HG03520 (cell line): ENCODE measurements around the gene DISC1.
"Not testable (repeated sequence)": the region's sequence is repeated elsewhere in the genome, so short reads cannot be mapped to it uniquely, and the experiment has no call there.

ENCODE experiments used
- ATAC-seq: cut with Tn5 transposase; IDR thresholded peaks from one replicate; pipeline ENCODE4 v1.9.1; 2021; ENCODE audit warnings: mild to moderate bottlenecking, moderate library complexity; ENCODE audit not compliant: unreplicated experiment

The DISC1 gene

DNA sequence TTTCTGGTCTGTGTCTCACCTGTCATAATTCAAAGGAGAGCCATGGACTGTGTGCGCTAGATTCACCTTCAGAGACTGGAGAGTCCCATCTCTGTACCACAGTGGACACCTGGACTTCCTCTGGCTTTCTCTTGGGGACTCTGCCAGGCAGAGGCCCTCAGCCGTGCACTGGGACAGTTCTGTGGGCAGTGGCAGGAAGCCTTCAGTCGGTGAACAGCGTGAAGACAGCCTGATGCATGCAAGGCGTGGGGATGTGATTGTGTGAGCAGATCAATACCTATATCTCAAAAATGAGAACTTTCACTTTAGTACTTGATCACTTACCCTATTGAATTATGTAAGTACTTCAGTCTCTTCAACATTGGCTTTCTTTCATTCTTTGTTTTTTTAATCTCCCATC is 245.3 kb downstream of the DISC1 start:
- ATAC-seq: no peak

- no peak for ATAC-seq
These were observed 245.9 kb downstream of the DISC1 start for GRCh38 chr1:231872461-231872910.

DNA sequence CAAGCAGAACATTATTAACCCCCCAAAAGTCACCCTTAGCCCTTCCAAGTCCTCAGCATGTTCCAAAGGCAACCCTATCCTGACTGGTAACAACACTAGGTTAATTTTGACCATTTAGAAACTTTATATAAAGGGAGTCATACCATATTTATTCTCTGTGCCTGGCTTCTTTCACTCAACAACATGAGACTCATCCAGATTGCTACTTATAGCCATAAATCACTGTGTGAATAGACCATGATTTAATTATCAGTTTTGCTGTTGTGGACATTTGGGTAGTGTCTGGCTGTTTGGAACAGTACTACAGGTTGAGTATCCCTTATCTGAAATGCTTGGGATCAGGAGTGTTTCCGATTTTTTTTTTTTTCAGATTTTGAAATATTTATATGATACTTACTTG is 252.1 kb downstream of the DISC1 start:
- ATAC-seq: no peak

DNA sequence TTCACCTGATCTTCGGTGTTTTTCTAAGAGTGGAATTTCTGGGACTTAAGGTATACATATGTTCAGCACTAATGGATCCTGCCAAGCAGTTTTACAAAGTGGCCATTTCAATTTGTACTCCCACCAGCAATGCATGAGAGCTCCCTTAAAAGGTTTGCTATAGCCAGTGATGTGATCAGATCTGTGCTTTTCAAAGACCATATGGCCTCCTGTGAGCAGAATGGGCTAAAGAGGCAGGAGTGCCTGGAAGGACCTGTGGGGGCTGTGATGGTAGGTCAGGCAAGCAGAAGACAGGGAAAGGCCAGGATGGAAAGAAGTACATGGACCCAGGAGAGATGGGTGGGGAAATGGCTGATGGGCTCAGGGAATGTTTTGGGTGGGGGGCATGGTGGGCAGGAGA is 252.7 kb downstream of the DISC1 start:
- no peak for ATAC-seq

GRCh38 chr1:231882333-231882732 is 255.7 kb downstream of the DISC1 start:
- no peak for ATAC-seq

GRCh38 chr1:231882790-231883189 is 256.2 kb downstream of the DISC1 start:
- no peak for ATAC-seq

GRCh38 chr1:231883382-231883781 is 256.8 kb downstream of the DISC1 start:
- ATAC-seq: no peak

DNA sequence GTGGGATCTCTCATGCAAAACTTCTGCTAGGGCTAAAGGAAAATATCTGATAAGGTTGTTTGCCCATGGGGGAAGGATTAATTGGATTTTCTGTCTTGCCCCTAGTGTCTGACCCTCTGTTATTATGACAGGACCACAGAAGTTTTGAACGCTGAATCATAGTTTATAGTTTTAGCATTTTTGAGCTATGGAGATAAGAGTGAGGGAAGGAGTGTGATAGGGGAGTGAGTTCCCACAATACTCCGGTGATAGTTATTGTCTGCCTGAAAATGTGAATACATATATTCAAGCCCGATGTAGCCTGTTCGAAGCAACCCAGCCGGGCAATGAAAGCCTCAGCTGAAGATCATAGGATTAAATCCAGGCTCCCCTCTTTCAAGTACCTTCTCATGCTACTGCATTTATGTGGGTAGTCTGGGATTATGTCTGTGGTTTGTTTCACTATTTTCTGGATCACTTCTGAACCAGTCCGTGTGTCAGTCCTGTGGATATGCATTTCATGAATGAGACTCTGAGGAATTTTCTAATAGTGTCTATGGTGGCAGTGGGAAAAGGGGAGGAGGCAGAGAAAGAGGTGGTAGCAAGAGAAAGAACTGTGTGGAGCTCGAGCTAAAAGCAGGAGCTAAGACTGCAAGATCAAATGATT is 258.7 kb downstream of the DISC1 start:
- ATAC-seq: no peak

- ATAC-seq: no peak
These were observed 260.6 kb downstream of the DISC1 start for GRCh38 chr1:231887166-231887565.

GRCh38 chr1:231887866-231888265 is 261.3 kb downstream of the DISC1 start:
- ATAC-seq: no peak

DNA sequence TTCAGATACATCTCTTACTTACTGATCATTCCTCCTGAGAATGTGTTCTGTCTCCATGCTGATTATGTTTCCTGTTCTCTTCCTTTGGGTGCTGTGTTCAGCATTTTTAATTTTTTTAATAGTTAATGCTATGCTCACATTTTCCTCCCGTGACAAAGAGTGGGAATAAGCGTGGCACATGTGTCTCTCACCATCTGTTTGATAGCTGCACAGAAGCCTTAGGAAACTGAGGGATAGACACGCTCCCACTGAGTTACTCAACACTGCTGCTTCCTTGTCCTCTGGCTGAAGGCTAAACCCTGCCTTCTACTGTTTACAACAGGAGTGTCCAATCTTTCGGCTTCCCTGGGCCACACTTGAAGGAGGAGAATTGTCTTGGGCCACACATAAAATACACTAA is 264.2 kb downstream of the DISC1 start:
- ATAC-seq: no peak

DNA sequence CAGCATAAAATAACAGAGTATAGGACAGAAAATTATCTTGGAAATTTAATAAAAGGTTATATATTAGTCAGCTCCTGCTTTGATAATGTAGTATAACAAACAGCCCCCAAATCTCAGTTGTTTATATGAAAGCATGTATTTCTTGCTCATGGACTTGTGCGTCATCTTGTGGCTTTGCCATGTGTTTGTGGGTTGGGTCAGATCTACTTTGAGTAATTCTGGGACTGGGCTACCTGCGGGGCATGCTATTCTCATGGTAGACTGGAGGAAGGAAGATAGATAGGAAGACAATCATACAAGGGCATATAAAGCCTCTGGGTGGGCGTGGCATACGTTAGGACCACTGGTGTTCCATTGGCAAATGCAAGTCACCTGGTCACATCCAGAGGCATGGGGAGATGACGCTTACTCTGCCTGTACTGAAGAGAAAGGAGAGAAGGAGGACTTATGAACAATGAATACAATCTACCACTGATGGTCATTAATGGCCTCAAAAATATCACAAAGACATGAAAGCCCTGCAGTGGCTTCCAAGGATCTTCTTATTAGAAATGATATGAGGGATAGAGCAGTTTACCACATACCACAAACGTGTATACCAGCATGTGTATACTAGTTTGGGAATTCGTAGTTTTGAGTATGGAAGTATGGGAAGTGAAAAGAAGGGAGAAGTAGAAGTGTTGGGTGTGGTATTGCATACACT is 267.0 kb downstream of the DISC1 start:
- ATAC-seq: no peak

DNA sequence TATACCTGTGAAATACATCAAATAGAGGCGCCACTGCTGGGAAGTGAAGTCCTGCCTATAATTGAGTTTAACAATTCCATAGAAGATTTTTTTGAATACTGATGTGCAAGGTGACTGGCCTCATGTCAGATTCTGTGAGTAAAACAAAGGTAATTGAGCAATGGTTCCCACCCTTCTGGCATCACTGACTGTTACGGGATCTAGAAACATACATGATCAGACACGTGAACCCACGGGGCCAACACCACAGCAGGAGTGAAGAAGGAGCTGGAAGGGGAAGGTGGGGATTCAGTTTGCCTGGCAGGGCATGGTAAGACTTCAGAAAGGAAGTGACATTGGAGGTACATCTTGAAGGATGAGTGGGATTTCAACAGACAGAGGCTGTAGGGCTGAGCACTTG is 270.2 kb downstream of the DISC1 start:
- no peak for ATAC-seq

DNA sequence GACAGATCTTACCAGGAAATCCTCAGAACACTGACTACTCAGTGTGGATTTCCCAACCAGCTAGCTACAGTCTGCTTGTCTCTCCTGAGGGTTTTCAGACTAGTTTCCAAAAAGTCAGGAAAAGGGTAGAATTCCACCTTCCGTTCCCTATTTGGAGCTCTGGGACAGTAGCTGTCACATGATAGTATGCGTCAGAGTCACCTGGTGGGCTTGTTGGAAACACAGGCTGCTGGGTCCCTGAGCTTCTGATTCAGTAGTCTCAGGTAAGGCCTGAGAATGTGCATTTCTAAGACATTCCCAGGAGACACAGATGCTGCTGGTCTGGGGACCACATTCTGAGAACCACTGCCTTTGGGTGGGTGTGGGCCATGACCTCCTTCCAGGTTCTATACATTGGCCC is 272.5 kb downstream of the DISC1 start:
- ATAC-seq: no peak

- ATAC-seq: no peak
These were observed 273.3 kb downstream of the DISC1 start for GRCh38 chr1:231899713-231900435.

DNA sequence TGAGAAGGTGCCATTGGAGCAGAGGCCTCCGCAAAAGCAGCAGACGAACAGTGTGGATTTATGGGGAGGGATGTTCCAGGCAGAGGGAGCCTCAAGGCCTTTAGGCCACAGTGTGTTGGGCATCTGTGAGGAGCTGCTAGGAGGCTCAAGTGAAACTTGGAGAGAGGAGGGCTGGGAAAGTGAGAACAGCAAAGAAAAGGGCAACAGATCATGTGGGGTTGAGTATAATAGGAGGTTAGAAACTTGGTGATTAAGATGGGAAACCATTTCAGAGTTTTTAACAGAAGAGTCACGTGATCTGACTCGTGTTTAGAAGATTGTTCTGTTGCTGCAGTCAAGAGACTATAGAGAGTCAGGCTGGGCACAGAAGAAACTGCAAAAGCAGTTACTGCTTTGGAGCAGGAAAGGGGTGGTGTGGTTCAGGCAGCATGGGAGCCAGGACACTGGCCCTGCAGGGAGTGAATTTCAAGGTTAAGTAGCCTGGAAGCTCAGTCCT is 277.0 kb downstream of the DISC1 start:
- ATAC-seq: no peak

DNA sequence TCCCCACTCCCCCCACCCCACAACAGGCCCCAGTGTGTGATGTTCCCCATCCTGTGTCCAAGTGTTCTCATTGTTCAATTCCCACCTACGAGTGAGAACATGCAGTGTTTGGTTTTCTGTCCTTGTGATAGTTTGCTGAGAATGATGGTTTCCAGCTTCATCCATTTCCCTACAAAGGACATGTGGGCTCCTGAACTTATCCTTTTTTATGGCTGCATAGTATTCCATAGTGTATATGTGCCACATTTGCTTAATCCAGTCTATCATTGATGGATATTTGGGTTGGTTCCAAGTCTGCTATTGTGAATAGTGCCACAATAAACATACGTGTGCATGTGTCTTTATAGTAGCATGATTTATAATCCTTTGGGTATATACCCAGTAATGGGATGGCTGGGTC is 280.7 kb downstream of the DISC1 start:
- not testable (repeated sequence) for ATAC-seq

- no peak for ATAC-seq
These were observed 286.9 kb downstream of the DISC1 start for GRCh38 chr1:231913493-231913892.

DNA sequence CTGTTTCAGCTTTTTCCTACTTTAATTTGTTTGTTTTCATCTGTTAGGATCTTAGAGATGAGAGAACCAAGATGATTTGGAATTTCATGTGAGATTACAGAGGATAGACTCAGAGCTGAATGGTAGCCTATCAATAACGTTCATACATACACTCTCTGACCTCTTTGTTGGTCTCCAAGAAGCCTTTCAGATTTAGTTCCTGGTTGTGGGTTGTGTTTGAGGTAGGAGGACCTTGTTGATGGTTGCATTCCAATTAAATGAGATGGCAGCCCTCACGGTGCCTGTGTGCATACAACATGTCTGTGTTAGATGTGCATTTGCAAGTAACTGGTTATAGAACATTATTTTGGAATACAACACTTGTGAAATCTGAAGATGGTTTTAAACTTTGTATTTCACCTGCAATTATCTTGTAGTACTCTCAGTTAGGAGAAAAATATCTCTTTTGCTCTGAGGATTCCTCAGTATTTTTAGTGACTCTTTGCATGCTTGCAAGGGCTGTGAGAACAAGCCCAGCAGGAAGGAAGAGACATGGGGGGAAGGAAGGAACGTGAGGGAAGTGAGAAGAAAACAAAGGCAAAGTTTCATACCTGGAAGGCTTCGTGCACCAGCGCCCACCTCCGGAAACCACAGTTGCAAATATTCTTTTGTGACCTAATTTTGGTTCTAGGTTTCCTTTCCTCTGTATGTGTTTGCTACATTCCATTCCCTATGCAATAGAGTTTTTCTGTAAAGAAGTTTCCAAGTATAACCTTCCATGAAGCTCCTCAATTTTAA is 291.8 kb downstream of the DISC1 start:
- no peak for ATAC-seq

DNA sequence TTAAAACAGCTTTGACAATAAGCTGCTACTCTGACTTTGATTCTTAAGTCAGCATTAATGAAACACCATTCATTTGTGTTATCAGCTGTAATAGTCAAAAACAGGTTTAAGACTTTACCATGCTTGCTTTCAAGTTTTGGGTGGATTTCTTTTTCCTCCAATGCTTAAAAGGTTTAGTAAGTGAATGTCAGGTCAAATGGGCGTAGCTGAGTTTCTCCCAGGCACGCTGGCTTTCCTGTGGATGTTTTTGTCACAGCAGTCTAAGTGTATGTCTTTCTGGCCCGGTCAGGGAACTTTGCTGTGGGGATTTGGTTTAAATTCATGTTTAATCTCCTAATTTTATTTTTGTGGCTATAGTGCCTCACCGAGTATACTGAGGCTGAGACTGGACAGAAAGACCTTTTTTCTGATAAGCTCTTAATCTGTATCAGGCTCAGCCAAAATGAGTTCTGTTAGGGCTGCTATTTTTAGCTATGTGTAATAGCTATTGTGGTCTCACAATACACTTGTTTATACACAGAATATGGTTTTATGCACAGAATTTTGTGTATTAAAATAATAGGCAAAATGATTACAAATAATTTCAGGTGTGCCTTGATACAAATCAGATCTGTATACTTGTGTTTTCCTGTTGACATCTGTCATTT is 292.8 kb downstream of the DISC1 start:
- no peak for ATAC-seq

DNA sequence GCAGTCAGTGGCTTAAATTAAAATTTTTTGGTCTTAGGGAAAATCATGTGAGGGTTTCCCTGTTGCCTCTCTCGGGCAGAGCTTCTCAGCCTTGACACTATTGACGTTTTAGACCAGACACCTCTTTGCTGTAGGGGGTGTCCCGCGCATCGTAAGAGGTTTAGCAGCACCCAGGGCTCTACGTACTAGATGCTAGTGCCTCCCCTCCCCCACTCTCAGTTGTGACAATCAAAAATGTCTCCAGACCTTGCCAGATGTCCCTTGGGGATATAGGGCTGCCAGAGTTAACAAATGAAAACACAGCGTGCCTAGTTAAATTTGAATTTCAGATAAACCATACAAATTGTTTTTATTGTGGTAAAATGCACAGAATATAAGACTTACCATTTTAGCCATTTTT is 293.3 kb downstream of the DISC1 start:
- no peak for ATAC-seq
